UCSD-AML1 (cell line): Measurements from ENCODE around the gene ALPP.
"Not testable (repeated sequence)": the region's sequence is repeated elsewhere in the genome, so short reads cannot be mapped to it uniquely, and the experiment has no call there.

Experiments
- DNase-seq: peaks from one replicate; lab custom pipeline; 2025; ENCODE audit not compliant: unreplicated experiment; lab: John Stamatoyannopoulos, UW

Gene ALPP

DNA sequence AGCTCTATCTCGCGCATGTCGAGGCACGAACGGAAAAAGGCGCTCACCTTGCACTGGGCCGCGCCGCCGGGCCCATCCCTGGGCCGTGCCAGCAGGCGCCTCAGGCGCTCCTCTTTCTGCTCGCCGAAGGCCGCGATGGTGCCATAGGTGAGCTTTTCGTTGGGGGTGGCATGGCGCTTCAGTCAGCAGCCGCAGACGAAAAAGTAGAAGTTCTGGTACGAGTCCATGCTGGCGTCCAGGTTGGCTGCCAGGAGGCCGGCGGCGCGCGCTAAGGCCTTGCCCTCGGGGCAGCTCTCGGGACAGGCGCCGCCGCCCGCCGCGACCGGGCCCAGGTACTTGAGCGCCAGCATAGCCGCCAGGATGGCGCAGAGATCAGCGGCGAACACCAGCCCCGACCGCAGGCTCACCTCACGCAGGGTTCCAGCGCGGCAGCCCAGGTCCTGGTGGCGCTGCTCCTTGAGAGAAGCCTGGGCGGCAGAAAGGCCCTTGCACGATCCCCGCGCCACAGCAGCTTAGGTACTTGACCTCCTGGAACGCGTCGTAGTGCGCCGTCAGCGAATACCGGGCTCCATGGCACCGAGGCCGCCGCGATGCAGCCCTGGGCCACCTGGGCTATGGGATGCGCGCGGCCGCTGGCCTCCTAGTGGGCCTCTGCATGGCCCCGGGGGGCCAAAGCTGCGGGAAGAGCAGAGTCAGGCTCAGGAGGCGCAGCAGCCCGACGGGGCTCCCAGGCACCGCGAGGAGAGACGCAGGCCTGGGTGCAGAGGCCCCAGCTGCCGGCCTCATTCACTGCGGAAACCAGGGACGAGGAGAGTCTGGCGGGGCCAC, 40.9 kb downstream of the ALPP start:
- no peak for DNase-seq

DNA sequence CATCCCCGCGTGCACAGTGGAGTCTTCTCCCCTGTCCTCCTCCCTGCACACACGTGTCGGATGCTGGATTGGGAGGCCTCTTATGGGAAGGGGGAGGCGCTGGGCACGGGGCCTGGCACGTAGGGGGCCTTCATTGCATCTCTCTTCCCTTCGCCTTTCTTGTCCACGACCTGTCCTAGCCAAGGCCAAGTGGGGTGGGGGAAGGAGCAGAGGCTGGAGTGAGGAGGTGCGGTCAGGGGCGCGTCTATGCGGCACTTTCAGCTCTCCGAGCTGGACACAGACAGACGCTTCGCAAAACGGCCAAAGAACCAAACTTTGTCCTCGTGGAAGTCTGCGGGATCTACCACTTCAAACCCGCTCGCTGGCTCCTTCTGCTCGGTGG, 41.5 kb downstream of the ALPP start:
- DNase-seq: no peak

DNA sequence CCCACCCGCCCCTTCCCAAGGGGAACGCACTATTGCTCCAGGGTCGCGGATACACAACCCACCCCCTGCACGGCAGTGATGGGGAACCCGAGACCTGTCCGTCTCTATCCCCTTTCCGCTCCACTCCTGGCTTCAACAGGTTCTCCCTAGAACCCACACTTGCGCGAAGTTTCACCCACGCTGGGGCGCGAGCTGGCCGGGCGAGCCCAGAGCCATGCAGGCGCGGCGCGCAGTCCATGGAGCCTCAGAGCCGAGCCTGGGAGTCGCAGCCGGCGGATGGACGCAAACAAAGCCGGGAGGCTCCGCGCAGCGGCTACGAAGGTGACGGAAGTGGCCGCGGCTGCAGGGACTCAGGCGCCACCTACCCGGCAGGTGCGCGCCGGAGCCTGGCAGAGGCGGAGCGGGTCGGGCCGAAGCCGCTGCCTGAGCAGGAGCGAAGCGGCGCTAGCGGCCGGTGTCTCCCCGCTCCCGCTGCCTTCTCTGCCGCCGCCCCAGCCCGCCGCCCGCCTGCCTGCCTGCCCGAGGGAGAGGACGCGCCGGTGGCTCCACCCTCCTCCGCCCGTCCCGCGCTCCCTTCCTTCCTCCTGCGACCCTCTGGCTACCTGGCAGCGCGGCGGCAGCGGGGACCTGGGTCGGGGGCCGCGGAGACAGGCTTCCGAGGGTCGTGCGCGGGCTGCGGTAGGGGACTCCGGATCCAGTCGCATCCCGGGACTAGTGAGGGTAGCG, 42.1 kb downstream of the ALPP start:
- DNase-seq: no peak

DNA sequence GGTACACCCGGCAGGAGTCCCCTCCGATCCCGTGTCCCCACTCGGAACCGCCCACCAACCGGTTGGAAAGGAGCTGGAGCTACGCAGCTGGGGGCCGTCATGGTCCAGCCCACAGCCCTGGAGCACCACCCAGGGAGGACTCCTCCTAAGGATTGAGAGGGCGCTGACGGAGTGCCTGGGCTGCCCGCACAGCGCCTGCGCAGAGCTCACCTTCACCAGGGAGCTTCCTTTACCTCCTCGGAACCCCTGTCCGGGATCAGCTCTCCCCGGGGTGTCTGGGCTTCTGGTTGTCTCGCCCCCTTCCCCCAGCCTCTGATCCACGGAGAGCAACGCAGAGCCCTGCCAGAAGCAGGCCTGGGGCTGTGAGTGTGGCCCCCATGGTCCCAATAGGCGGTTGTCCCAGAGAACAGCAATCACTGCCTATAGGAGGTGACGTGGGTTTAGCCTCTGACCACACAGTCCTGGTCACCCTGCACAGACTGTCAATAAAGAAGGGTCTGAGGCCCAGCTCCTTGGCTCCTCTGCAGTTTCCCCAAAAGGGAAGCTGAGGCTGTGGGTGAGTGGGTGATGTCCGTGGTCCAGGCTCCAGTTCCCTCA, 42.7 kb downstream of the ALPP start:
- no peak for DNase-seq

DNA sequence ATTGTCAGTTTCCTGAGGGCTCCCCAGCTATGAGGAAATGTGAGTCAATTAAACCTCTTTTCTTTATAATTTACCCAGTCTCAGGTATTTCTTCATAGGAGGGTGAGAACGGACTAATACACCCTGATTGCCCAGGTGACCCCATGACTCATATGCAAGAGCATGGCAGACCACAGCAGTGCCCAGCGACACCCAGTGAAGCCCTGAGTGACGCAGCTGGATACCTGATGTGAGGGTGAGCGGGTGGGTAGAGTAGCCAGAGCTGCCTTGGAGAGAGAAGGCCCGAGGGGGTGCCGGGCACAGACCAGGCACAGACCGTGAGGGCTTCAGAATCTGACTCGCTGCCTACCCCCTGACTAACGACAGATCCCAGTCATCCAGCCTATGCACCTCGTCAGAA, 43.5 kb downstream of the ALPP start:
- DNase-seq: no peak

DNA sequence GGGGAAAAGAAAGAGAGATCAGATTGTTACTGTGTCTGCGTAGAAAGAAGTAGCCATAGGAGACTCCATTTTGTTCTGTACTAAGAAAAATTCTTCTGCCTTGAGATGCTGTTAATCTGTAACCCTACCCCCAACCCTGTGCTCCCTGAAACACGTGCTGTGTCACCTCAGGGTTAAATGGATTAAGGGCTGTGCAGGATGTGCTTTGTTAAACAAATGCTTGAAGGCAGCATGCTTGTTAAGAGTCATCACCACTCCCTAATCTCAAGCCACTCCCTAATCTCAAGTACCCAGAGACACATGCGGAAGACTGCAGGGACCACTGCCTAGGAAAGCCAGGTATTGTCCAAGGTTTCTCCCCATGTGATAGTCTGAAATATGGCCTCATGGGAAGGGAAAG, 44.4 kb downstream of the ALPP start:
- DNase-seq: not testable (repeated sequence)

DNA sequence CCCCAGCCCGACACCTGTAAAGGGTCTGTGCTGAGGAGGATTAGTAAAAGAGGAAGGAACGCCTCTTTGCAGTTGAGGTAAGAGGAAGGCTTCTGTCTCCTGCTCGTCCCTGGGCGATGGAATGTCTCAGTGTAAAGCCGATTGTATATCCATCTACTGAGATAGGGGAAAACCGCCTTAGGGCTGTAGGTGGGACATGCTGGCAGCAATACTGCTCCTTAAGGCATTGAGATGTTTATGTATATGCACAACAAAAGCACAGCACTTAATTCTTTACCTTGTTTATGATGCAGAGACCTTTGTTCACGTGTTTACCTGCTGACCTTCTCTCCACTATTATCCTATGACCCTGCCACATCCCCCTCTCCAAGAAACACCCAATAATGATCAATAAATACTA, 44.9 kb downstream of the ALPP start:
- not testable (repeated sequence) for DNase-seq

DNA sequence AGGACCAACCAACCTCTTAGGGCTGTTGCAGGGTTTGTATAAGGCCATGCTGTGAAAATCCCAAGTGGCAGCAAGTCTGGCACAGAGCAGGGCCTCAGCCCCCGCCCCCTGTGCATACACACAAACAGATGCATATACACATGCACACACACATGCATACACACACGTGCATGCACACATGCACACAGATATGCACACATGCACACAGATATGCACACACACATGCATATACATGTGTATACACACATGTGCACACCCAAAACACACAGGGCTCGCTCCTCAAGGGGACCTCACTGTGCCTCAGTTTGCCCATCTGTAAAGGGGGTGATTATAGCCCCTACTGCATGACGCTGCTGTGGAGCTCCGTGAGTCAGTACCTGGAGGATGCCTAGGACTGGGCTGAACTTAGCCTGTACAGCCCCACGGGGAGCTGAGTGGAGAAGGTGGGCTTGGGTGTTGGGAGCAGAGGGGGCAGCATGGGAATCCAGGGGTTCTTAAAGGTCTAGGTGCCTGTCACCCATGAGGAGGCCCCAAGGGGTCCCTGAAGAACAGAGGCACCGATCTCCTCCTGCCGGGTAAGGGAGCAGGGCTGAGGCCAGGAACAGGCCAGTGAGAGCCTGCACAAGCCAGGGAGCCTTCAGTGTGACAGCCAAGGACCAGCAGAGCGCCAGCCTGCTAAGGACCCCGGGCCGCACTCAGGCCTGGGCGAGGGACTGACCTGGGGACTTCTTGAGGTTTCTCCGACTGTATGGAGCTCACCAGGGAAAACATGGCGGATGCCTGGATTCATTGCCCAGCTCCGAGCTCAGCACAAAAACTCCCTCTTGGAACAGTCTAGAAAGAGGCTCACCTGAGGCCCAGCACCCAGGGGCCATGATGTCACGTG, 53.4 kb downstream of the ALPP start:
- no peak for DNase-seq
